IMR-90 (cell line): ENCODE measurements around the gene PDZRN3. TPM values are rescaled to one million over a fixed set of nuclear protein-coding genes. Genes with fewer than 3 reads are reported as not detected.

Experiments
- ATAC-seq: fragments of 200-7000 bp; cut with Tn5 transposase; 2 replicates; pipeline ENCODE4 v1.9.1; 2020; ENCODE audit warnings: low read depth, mild to moderate bottlenecking, moderate library complexity
- BruUV-seq: library from RNA; stranded (reverse); fragments of 400-500 nt; replicated peaks from 2 replicates; lab custom pipeline; 2021; lab: Mats Ljungman, UMichigan
- CTCF ChIA-PET: fragments of 300-600 bp; formaldehyde crosslinking; extraction: SDS; loops from one replicate; lab custom pipeline; 2021; ENCODE audit warnings: antibody characterized with exemption; lab: Yijun Ruan, JAX
- POLR2A ChIA-PET: fragments of 300-600 bp; sonication (Branson Sonifier 250); formaldehyde crosslinking; loops from one replicate; lab custom pipeline; 2022; ENCODE audit warnings: antibody characterized with exemption; ENCODE audit not compliant: unreplicated experiment; lab: Charles Lee
- DNase-seq: peaks from one replicate; pipeline ENCODE4 v3.0.0; 2013
- H2AFZ ChIP-seq: replicated peaks from 2 replicates; pipeline ENCODE3; 2013; ENCODE audit warnings: low read length, mild to moderate bottlenecking; ENCODE audit not compliant: poor library complexity
- H2AK5ac ChIP-seq: 2 replicates; pipeline ENCODE4 v1.6.1; 2013; ENCODE audit warnings: low read depth, low read length, inconsistent platforms
- H2AK9ac ChIP-seq: replicated peaks from 2 replicates; pipeline ENCODE3; 2013; ENCODE audit warnings: mild to moderate bottlenecking, low read depth, low read length, moderate library complexity; ENCODE audit not compliant: poor library complexity
- H2BK120ac ChIP-seq: 2 replicates; pipeline ENCODE4 v1.6.1; 2013; ENCODE audit warnings: low read depth, low read length, inconsistent platforms
- H2BK15ac ChIP-seq: 3 replicates; pipeline ENCODE4 v1.6.1; 2013; ENCODE audit warnings: low read depth, low read length, inconsistent platforms
- H2BK20ac ChIP-seq: 2 replicates; pipeline ENCODE4 v1.6.1; 2013; ENCODE audit warnings: low read depth, mild to moderate bottlenecking, inconsistent platforms, low read length, moderate library complexity
- H2BK5ac ChIP-seq: 2 replicates; pipeline ENCODE4 v1.6.1; 2013; ENCODE audit warnings: mild to moderate bottlenecking, low read depth, low read length, inconsistent platforms; ENCODE audit not compliant: poor library complexity, severe bottlenecking
- H3K14ac ChIP-seq: replicated peaks from 2 replicates; pipeline ENCODE4 v1.6.1; 2013; ENCODE audit warnings: low read depth, low read length, inconsistent platforms
- H3K18ac ChIP-seq: 2 replicates; pipeline ENCODE4 v1.6.1; 2013; ENCODE audit warnings: low read depth, low read length, control low read depth
- H3K23ac ChIP-seq: 2 replicates; pipeline ENCODE4 v1.6.1; 2013; ENCODE audit warnings: low read depth, low read length, inconsistent platforms
- H3K27ac ChIP-seq: 2 replicates; pipeline ENCODE4 v1.5.1; 2013; ENCODE audit warnings: mild to moderate bottlenecking, control low read depth, low read length; ENCODE audit not compliant: insufficient read depth
- H3K27me3 ChIP-seq: 2 replicates; pipeline ENCODE4 v1.6.1; 2013; ENCODE audit warnings: low read length; ENCODE audit not compliant: control insufficient read depth, insufficient read depth
- H3K36me3 ChIP-seq: 2 replicates; pipeline ENCODE4 v1.6.1; 2013; ENCODE audit warnings: low read length, mixed read lengths; ENCODE audit not compliant: control insufficient read depth, insufficient read depth
- H3K4ac ChIP-seq: 2 replicates; pipeline ENCODE4 v1.6.1; 2013; ENCODE audit warnings: low read depth, low read length, inconsistent platforms
- H3K4me1 ChIP-seq: 2 replicates; pipeline ENCODE4 v1.6.1; 2013; ENCODE audit warnings: low read length, mixed read lengths; ENCODE audit not compliant: control insufficient read depth, insufficient read depth
- H3K4me2 ChIP-seq: 2 replicates; pipeline ENCODE4 v1.6.1; 2013; ENCODE audit warnings: low read depth, mild to moderate bottlenecking, control low read depth, low read length, moderate library complexity
- H3K4me3 ChIP-seq: 2 replicates; pipeline ENCODE4 v1.5.1; 2013; ENCODE audit warnings: low read depth, mild to moderate bottlenecking, control low read depth, low read length, moderate library complexity; ENCODE audit not compliant: insufficient read depth
- H3K56ac ChIP-seq: 2 replicates; pipeline ENCODE4 v1.6.1; 2013; ENCODE audit warnings: low read length, inconsistent platforms; ENCODE audit not compliant: insufficient read depth; ENCODE audit errors: extremely low read depth
- H3K79me1 ChIP-seq, 2 experiments: 2 replicates each; pipeline ENCODE4 v1.6.1; 2013; ENCODE audit warnings: low read length in 2 of 2, inconsistent platforms in 1 of 2, low read depth in 1 of 2
- H3K9ac ChIP-seq: 2 replicates; pipeline ENCODE4 v1.6.1; 2013; ENCODE audit warnings: low read depth, low read length, control low read depth
- H3K9me1 ChIP-seq: 2 replicates; pipeline ENCODE4 v1.6.1; 2013; ENCODE audit warnings: low read length, inconsistent platforms; ENCODE audit not compliant: insufficient read depth
- H3K9me3 ChIP-seq: 2 replicates; pipeline ENCODE4 v1.6.1; 2013; ENCODE audit warnings: low read length; ENCODE audit not compliant: control insufficient read depth, insufficient read depth
- H4K20me1 ChIP-seq: 2 replicates; pipeline ENCODE4 v1.6.1; 2013; ENCODE audit warnings: low read length, inconsistent platforms; ENCODE audit not compliant: insufficient read depth
- H4K5ac ChIP-seq: 2 replicates; pipeline ENCODE4 v1.6.1; 2013; ENCODE audit warnings: mild to moderate bottlenecking, low read depth, low read length, control low read depth
- H4K8ac ChIP-seq, 2 experiments: 2 replicates each; pipeline ENCODE4 v1.6.1; 2013; ENCODE audit warnings: low read depth in 2 of 2, low read length in 2 of 2, control low read depth in 1 of 2, inconsistent platforms in 1 of 2
- H4K91ac ChIP-seq: 2 replicates; pipeline ENCODE4 v1.6.1; 2013; ENCODE audit warnings: low read depth, low read length, inconsistent platforms; ENCODE audit not compliant: insufficient read depth
- RCOR1 ChIP-seq: IDR thresholded peaks from 2 replicates; pipeline ENCODE4 v1.6.1; 2012; ENCODE audit warnings: mild to moderate bottlenecking, low read length, improper control_type of control experiment; ENCODE audit not compliant: insufficient replicate concordance
- WGBS, 2 experiments: methylation state at CpG; one replicate each; pipeline versions ENCODE4 v1.1.5 to v1.1.7; 2013; ENCODE audit warnings: missing lambda C conversion rate in 2 of 2; ENCODE audit not compliant: insufficient read length in 1 of 2; ENCODE audit errors: extremely low coverage in 2 of 2; 5-methylcytosine and 5-hydroxymethylcytosine counted together
- dilution Hi-C: fragments of 300-500 bp; cut with HindIII; formaldehyde crosslinking; loops from one replicate; pipeline ENCODE4 v1.14.3; 2018; ENCODE audit warnings: low sequenced_read_pairs; ENCODE audit not compliant: unreplicated experiment
- in situ Hi-C: fragments of 300-500 bp; cut with MboI; formaldehyde crosslinking; loops from 3 replicates; pipeline ENCODE4 v1.14.3; 2019; ENCODE audit warnings: low sequenced_read_pairs, inconsistent platforms, mixed read lengths
- intact Hi-C: fragments of 100-400 bp; cut with micrococcal nuclease; formaldehyde crosslinking; loops from 2 replicates; pipeline ENCODE4 v1.10.0; 2022
- polyA plus RNA-seq, 3 experiments: library from polyadenylated mRNA; depleted of rRNA; stranded (reverse); fragments of >200 nt; gene quantifications; 2 replicates each; pipeline ENCODE4 v1.2.3, GENCODE V29; 2012; ENCODE audit warnings: low replicate concordance in 1 of 3
- total RNA-seq: library from RNA; depleted of rRNA; stranded (reverse); fragments of >200 nt; gene quantifications from 2 replicates; pipeline ENCODE4 v1.2.3, GENCODE V29; 2012

Gene PDZRN3
- total and polyA plus RNA-seq, 2 of the 4 experiments (the other 2 are of a cell fraction) = 9.4 to 17.0 TPM

GRCh38 chr3:73470860-73471259 lies 153.9 kb downstream of the PDZRN3 start:
- H2AK9ac ChIP-seq = no peak overlapping the region
- no peaks in the 10 kb centered on the region for H3K27me3 ChIP-seq
- CTCF ChIA-PET = no interaction called here
- H3K4me2 ChIP-seq = no peak overlapping the region
- H4K20me1 ChIP-seq = peaks cover 3% of the 10 kb centered on the region; the same call in 1 of the 2 replicates
- H3K27ac ChIP-seq = no peak overlapping the region
- no peak overlapping the region for H2AFZ ChIP-seq
- no peak overlapping the region for H2BK5ac ChIP-seq
- TF ChIP-seq RCOR1 = no peak
- H4K91ac ChIP-seq = no peak overlapping the region
- no peak overlapping the region for H2BK15ac ChIP-seq
- H3K18ac ChIP-seq = no peak overlapping the region
- H3K14ac ChIP-seq = no peak overlapping the region
- 60% methylated on average over 1 of the region's 4 CpGs; no CpG with 5 or more reads in 1 of the 2 experiments for WGBS, 2 experiments
- peaks cover 3% of the 10 kb centered on the region; the same call in 1 of the 2 replicates for H3K4me1 ChIP-seq
- POLR2A ChIA-PET = no interaction called here
- H2BK120ac ChIP-seq = no peak overlapping the region
- no peak overlapping the region for H2AK5ac ChIP-seq
- in situ Hi-C loops = no loop called here
- no peak overlapping the region for H3K4ac ChIP-seq
- H3K4me3 ChIP-seq = no peak overlapping the region
- H3K36me3 ChIP-seq = no peaks in the 10 kb centered on the region
- H4K8ac ChIP-seq = no peak overlapping the region
- H3K9me3 ChIP-seq = no peaks in the 10 kb centered on the region
- no peak overlapping the region for H3K56ac ChIP-seq
- BruUV-seq = no TSS peak
- H4K5ac ChIP-seq = no peak overlapping the region
- H2BK20ac ChIP-seq = no peak overlapping the region
- DNase-seq = no peak
- dilution Hi-C loops = no loop called here
- no peaks in the 10 kb centered on the region for H3K9me1 ChIP-seq
- ATAC-seq = no peak
- intact Hi-C loops = no loop called here
- H3K23ac ChIP-seq = no peak overlapping the region
- H3K9ac ChIP-seq = no peak overlapping the region
- no peaks in the 10 kb centered on the region; a peak in 1 of 4 replicates for H3K79me1 ChIP-seq
